Spleen (tissue), 7 donors: ENCODE results near the gene DGKB.

Experiments
- CTCF ChIP-seq, 11 experiments: fragments of 200-600 bp in 7 of 11; fragments of 450-650 bp in 4 of 11; sonication (generic) in 4 of 11; IDR thresholded peaks in 8 of 11; conservative IDR thresholded peaks in 3 of 11; 1 replicate in 7 of 11; 2 replicates in 4 of 11; pipeline versions ENCODE4 v1.4.0 to v1.8.0; 2016 to 2021; ENCODE audit warnings: antibody characterized with exemption in 11 of 11, inconsistent platforms in 4 of 11, mild to moderate bottlenecking in 1 of 11
- POLR2A ChIP-seq, 3 donors: fragments of 450-650 bp; IDR thresholded peaks; one replicate each; pipeline ENCODE4 v1.5.1; 2017; ENCODE audit warnings: antibody characterized with exemption in 3 of 3, mild to moderate bottlenecking in 1 of 3
- POLR2AphosphoS5 ChIP-seq, 3 donors: sonication (generic); formaldehyde crosslinking; IDR thresholded peaks; one replicate each; pipeline ENCODE4 v1.5.1; 2017; ENCODE audit warnings: antibody characterized with exemption in 3 of 3
- donor health status: DM: no; HTN: no; CAD: no; lungs with moderate emphysema.
- donor health status: DM: no; HTN: no; CAD: no.
- donor health status: DM: no; HTN: no; CAD: no.

DNA sequence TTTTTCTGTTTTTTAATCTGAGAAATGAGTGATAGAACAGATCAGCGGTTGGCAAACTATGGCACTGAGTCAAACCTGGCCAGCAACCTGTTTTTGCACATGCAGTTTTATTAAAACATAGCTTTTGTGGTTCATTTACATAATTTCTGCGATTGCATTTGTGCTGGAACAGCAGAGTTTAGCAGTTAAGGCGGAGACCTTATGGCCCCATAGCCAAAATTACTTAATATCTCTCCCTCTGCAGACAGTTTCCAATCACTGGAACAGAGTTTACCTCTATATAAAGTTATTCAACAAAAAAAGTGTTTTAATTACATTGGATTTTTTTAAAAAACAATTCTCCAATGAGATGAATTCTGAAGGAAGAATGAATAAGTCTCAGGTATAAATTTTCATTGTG is 212.1 kb downstream of the DGKB start:
- TF ChIP-seq POLR2A (IDR thresholded peaks at IDR 0.05) (no peak), CTCF (IDR thresholded peaks at IDR 0.05 in 8 of 11, conservative IDR thresholded peaks at IDR 0.05 in 3 of 11) (no peak), POLR2AphosphoS5 (IDR thresholded peaks at IDR 0.05) (no peak)
